Skeletal muscle satellite cell (primary cell): ENCODE results near the gene PRKCE.

Experiments used
- H3K27me3 ChIP-seq: 2 replicates; pipeline ENCODE4 v1.7.0; 2013; ENCODE audit warnings: low read length; ENCODE audit not compliant: control insufficient read depth, insufficient read depth
- H3K36me3 ChIP-seq: 2 replicates; pipeline ENCODE4 v1.7.0; 2013; ENCODE audit warnings: mild to moderate bottlenecking, control low read depth, low read length; ENCODE audit not compliant: insufficient read depth
- H3K4me1 ChIP-seq: 2 replicates; pipeline ENCODE4 v1.7.0; 2013; ENCODE audit warnings: low read length; ENCODE audit not compliant: control insufficient read depth, insufficient read depth
- H3K4me2 ChIP-seq: 2 replicates; pipeline ENCODE4 v1.7.0; 2013; ENCODE audit warnings: mild to moderate bottlenecking, low read length
- H3K4me3 ChIP-seq: 2 replicates; pipeline ENCODE4 v1.7.0; 2013; ENCODE audit warnings: low read length
- H3K9ac ChIP-seq: 2 replicates; pipeline ENCODE4 v1.7.0; 2013; ENCODE audit warnings: mild to moderate bottlenecking, low read depth, low read length, moderate library complexity
- H3K9me3 ChIP-seq: replicated peaks from 2 replicates; pipeline ENCODE4 v1.7.0; 2013; ENCODE audit warnings: mild to moderate bottlenecking, control low read depth, low read length

The PRKCE gene

GRCh38 chr2:45674035-45674816, 22.8 kb downstream of the PRKCE start:
- Histone ChIP-seq H3K4me2 (no peak overlapping the region), H3K9me3 (no peaks in the 10 kb centered on the region), H3K36me3 (no peaks in the 10 kb centered on the region), H3K27me3 (no peaks in the 10 kb centered on the region), H3K4me3 (no peak overlapping the region), H3K4me1 (no peaks in the 10 kb centered on the region), H3K9ac (no peak overlapping the region)

- Histone ChIP-seq H3K4me2 (no peak overlapping the region), H3K9me3 (no peaks in the 10 kb centered on the region), H3K27me3 (no peaks in the 10 kb centered on the region), H3K36me3 (no peaks in the 10 kb centered on the region), H3K4me3 (no peak overlapping the region), H3K4me1 (no peaks in the 10 kb centered on the region), H3K9ac (no peak overlapping the region)
These were observed 23.9 kb downstream of the PRKCE start for GRCh38 chr2:45675263-45675812.

- Histone ChIP-seq H3K9ac (no peak overlapping the region), H3K4me2 (no peak overlapping the region), H3K4me3 (no peak overlapping the region), H3K36me3 (no peaks in the 10 kb centered on the region), H3K27me3 (no peaks in the 10 kb centered on the region), H3K9me3 (no peaks in the 10 kb centered on the region), H3K4me1 (no peaks in the 10 kb centered on the region)
These were observed 24.6 kb downstream of the PRKCE start for GRCh38 chr2:45676088-45676487.

- Histone ChIP-seq H3K9me3 (no peaks in the 10 kb centered on the region), H3K27me3 (no peaks in the 10 kb centered on the region), H3K36me3 (no peaks in the 10 kb centered on the region), H3K4me2 (no peak overlapping the region), H3K4me3 (no peak overlapping the region), H3K4me1 (peaks cover 10% of the 10 kb centered on the region), H3K9ac (no peak overlapping the region)
These were observed 27.4 kb downstream of the PRKCE start for GRCh38 chr2:45678791-45679348.

- H3K4me2 ChIP-seq, result no peak overlapping the region
- H3K4me1 ChIP-seq, result peaks cover 10% of the 10 kb centered on the region
- H3K9ac ChIP-seq, result no peak overlapping the region
- no peak overlapping the region for H3K4me3 ChIP-seq
- no peaks in the 10 kb centered on the region for H3K36me3 ChIP-seq
- no peaks in the 10 kb centered on the region for H3K9me3 ChIP-seq
- no peaks in the 10 kb centered on the region for H3K27me3 ChIP-seq
These were observed 29.0 kb downstream of the PRKCE start for GRCh38 chr2:45680351-45680967.

GRCh38 chr2:45681675-45682074, 30.2 kb downstream of the PRKCE start:
- Histone ChIP-seq H3K4me3 (no peak overlapping the region), H3K4me2 (peak overlapping the region; percentile 8), H3K4me1 (peaks cover 10% of the 10 kb centered on the region), H3K9ac (no peak overlapping the region), H3K36me3 (no peaks in the 10 kb centered on the region), H3K27me3 (no peaks in the 10 kb centered on the region), H3K9me3 (no peaks in the 10 kb centered on the region)

- Histone ChIP-seq H3K4me3 (no peak overlapping the region), H3K4me1 (peaks cover 10% of the 10 kb centered on the region), H3K9ac (no peak overlapping the region), H3K36me3 (no peaks in the 10 kb centered on the region), H3K9me3 (no peaks in the 10 kb centered on the region), H3K27me3 (no peaks in the 10 kb centered on the region), H3K4me2 (no peak overlapping the region)
These were observed 31.8 kb downstream of the PRKCE start for GRCh38 chr2:45683292-45683691.

- Histone ChIP-seq H3K4me2 (no peak overlapping the region), H3K36me3 (no peaks in the 10 kb centered on the region), H3K4me3 (no peak overlapping the region), H3K4me1 (peaks cover 10% of the 10 kb centered on the region), H3K9me3 (no peaks in the 10 kb centered on the region), H3K9ac (no peak overlapping the region), H3K27me3 (no peaks in the 10 kb centered on the region)
These were observed 33.3 kb downstream of the PRKCE start for GRCh38 chr2:45684756-45685155.

GRCh38 chr2:45685260-45685659, 33.8 kb downstream of the PRKCE start:
- Histone ChIP-seq H3K4me3 (no peak overlapping the region), H3K36me3 (no peaks in the 10 kb centered on the region), H3K4me2 (no peak overlapping the region), H3K9ac (no peak overlapping the region), H3K4me1 (peaks cover 10% of the 10 kb centered on the region), H3K9me3 (no peaks in the 10 kb centered on the region), H3K27me3 (no peaks in the 10 kb centered on the region)

- no peaks in the 10 kb centered on the region for H3K9me3 ChIP-seq
- peaks cover 6% of the 10 kb centered on the region for H3K4me1 ChIP-seq
- H3K4me3 ChIP-seq, result no peak overlapping the region
- H3K4me2 ChIP-seq, result no peak overlapping the region
- no peaks in the 10 kb centered on the region for H3K36me3 ChIP-seq
- no peak overlapping the region for H3K9ac ChIP-seq
- no peaks in the 10 kb centered on the region for H3K27me3 ChIP-seq
These were observed 36.5 kb downstream of the PRKCE start for GRCh38 chr2:45687964-45688363.

- Histone ChIP-seq H3K4me2 (no peak overlapping the region), H3K9me3 (no peaks in the 10 kb centered on the region), H3K9ac (no peak overlapping the region)
These were observed 37.2 kb downstream of the PRKCE start for GRCh38 chr2:45688479-45689298.

More at GRCh38 chr2:45688479-45689298, 37.2 kb downstream of the PRKCE start:
- Histone ChIP-seq H3K4me1 (peaks cover 6% of the 10 kb centered on the region), H3K36me3 (no peaks in the 10 kb centered on the region), H3K4me3 (no peak overlapping the region), H3K27me3 (no peaks in the 10 kb centered on the region)
